GM12892 (cell line): ENCODE measurements around the gene JAKMIP1.

Experiments used
- DNase-seq: peaks from one replicate; pipeline ENCODE4 v3.0.0; 2011; ENCODE audit not compliant: insufficient read length
- FAIRE-seq: peaks from 2 replicates; lab custom pipeline; 2011; peaks lifted over from hg19 to GRCh38; lab: Jason Lieb, UNC
- POLR2A ChIP-seq: IDR thresholded peaks from 2 replicates; pipeline ENCODE4 v1.6.1; 2011; ENCODE audit warnings: low read depth, low read length, control low read depth
- POLR2AphosphoS5 ChIP-seq: IDR thresholded peaks from 2 replicates; pipeline ENCODE4 v1.6.1; 2011; ENCODE audit warnings: low read depth, low read length, control low read depth
- TAF1 ChIP-seq: IDR thresholded peaks from 2 replicates; pipeline ENCODE4 v1.6.1; 2011; ENCODE audit warnings: low read depth, mild to moderate bottlenecking, control low read depth, low read length, borderline replicate concordance

JAKMIP1 gene

GRCh38 chr4:6128221-6128850 is 72.0 kb downstream of the JAKMIP1 start:
- DNase-seq = no peak
- TF ChIP-seq POLR2A (no peak), TAF1 (no peak), POLR2AphosphoS5 (no peak)
- FAIRE-seq = no peak

- FAIRE-seq (no peak), DNase-seq (no peak)
- TF ChIP-seq TAF1 (no peak), POLR2A (no peak), POLR2AphosphoS5 (no peak)
Measured at GRCh38 chr4:6126971-6127745, 73.2 kb downstream of the JAKMIP1 start.

DNA sequence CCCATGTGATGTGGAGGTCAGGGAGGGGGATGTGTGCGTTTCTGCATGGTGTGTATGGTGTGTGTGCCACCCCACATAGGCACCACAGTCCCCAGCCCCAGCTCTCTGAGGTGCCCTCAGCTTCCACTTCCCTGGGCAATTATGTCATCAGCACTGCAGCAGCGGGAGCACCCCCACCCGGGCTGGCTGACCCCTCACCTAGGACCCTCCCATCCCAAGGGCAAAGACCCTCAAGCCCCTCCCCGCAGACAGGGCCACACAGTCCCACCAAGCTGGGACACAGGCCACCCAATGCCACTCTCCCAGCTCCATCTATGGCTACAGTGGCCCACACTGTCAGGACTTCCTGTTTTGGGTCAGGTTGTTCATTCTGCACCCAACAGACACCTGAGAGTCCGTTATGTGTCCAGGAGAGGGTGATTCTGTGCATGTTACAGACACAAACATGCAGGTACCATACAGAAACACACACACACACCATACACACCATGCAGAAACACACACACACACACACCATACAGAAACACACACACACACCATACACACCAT is 75.2 kb downstream of the JAKMIP1 start:
- TF ChIP-seq POLR2A = no peak
- TF ChIP-seq POLR2AphosphoS5 = no peak
- no peak for FAIRE-seq
- DNase-seq = no peak

GRCh38 chr4:6124386-6125102 is 75.8 kb downstream of the JAKMIP1 start:
- no peak for FAIRE-seq
- no peak for DNase-seq
- TF ChIP-seq POLR2A (no peak), POLR2AphosphoS5 (no peak), TAF1 (no peak)

GRCh38 chr4:6123976-6124375 is 76.4 kb downstream of the JAKMIP1 start:
- DNase-seq (no peak), FAIRE-seq (no peak)
- TF ChIP-seq POLR2AphosphoS5 = no peak
- TF ChIP-seq TAF1 = no peak
- TF ChIP-seq POLR2A = no peak

GRCh38 chr4:6123541-6123940 is 76.8 kb downstream of the JAKMIP1 start:
- DNase-seq (no peak), FAIRE-seq (no peak)
- TF ChIP-seq POLR2A = no peak
- no peak for TF ChIP-seq POLR2AphosphoS5
- no peak for TF ChIP-seq TAF1

- FAIRE-seq = no peak
- DNase-seq = no peak
- TF ChIP-seq POLR2AphosphoS5 (no peak), POLR2A (no peak), TAF1 (no peak)
Measured at GRCh38 chr4:6123116-6123515, 77.2 kb downstream of the JAKMIP1 start.

- DNase-seq (no peak), FAIRE-seq (no peak)
- TF ChIP-seq TAF1 = no peak
Measured at GRCh38 chr4:6122496-6122895, 77.9 kb downstream of the JAKMIP1 start.

DNA sequence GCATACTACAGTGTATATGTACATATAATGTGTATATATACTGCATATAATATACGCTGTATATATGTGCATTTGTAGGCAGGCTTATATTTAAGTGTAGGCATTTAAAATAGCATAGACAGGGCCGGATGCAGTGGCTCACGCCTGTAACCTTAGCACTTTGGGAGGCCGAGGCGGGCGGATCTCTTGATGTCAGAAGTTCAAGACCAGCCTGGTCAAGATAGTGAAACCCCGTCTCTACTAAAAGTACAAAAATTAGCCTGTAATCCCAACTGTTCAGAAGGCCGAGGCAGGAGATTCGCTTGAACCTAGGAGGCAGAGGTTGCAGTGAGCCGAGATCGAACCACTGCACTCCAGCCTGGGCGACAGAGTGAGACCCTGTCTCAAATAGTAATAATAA is 78.4 kb downstream of the JAKMIP1 start:
- no peak for FAIRE-seq
- no peak for DNase-seq
- no peak for TF ChIP-seq POLR2AphosphoS5
- no peak for TF ChIP-seq TAF1
- TF ChIP-seq POLR2A = no peak

DNA sequence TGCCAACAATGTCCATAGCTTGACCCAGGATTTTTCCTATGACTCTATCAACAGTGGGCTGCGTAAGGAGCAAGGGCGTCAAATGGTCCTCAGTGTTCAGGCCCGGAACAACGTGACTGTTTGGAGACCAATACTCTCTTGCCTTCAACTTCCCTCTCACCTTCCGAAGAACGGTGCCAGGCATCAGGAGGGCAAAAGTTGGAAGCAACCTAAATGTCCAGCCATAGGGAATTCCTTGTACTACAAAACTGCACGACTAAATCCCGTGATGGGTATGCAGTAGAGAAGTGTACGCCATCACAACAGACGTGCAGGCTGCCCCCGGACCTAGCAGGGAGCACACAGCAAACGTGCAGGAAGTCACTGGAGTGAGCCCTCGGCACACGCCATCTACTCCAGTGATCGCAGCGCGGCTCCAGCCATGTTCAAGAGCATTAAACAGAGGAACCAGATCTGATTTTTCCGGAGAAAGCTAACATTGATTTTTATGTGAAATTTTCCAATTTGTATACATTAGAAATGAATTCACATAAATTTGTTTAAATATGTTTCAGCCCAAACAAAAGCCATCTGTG is 79.0 kb downstream of the JAKMIP1 start:
- DNase-seq (no peak), FAIRE-seq (no peak)
- TF ChIP-seq POLR2AphosphoS5 (no peak), POLR2A (no peak), TAF1 (no peak)

- TF ChIP-seq TAF1 = no peak
- TF ChIP-seq POLR2AphosphoS5 = no peak
- no peak for TF ChIP-seq POLR2A
- FAIRE-seq (no peak), DNase-seq (no peak)
Measured at GRCh38 chr4:6120361-6120760, 80.0 kb downstream of the JAKMIP1 start.
